Omental fat pad (tissue), 4 donors: ENCODE results near the gene TAF1A. TPM values are rescaled to one million over a fixed set of nuclear protein-coding genes. Genes with fewer than 3 reads are reported as not detected.

Source experiments
- ATAC-seq: fragments of 150-250 bp; one replicate; pipeline ENCODE4 v1.9.1; 2016; ENCODE audit warnings: mild to moderate bottlenecking, moderate library complexity; ENCODE audit not compliant: low FRiP score
- DNase-seq: peaks from one replicate; pipeline ENCODE4 v3.0.0-alpha.2; 2019; ENCODE audit warnings: low spot score
- CTCF ChIP-seq, 3 donors: fragments of 450-650 bp; IDR thresholded peaks; one replicate each; pipeline ENCODE4 v1.5.1; 2016 to 2017; ENCODE audit warnings: antibody characterized with exemption in 3 of 3, mild to moderate bottlenecking in 3 of 3, moderate library complexity in 2 of 3
- total RNA-seq, 4 donors: library from RNA; depleted of rRNA; stranded (reverse); fragments of >200 nt; gene quantifications; one replicate each; pipeline ENCODE4 v1.1.0, GENCODE V29; 2016

TAF1A gene
- total RNA-seq, 4 donors from 2014 or later, result 4.1 to 11.4 (median 8.3) TPM

GRCh38 chr1:222543817-222544216, 45.9 kb downstream of the TAF1A start:
- ATAC-seq, result no peak
- no peak for DNase-seq
- no peak for TF ChIP-seq CTCF (IDR thresholded peaks at IDR 0.05)

GRCh38 chr1:222540598-222540995, 49.1 kb downstream of the TAF1A start:
- TF ChIP-seq CTCF (IDR thresholded peaks at IDR 0.05), result no peak
- DNase-seq, result no peak
- ATAC-seq, result no peak

- DNase-seq (no peak), ATAC-seq (no peak)
- TF ChIP-seq CTCF (IDR thresholded peaks at IDR 0.05), result no peak
These were observed 49.7 kb downstream of the TAF1A start for GRCh38 chr1:222539951-222540597.

- no peak for TF ChIP-seq CTCF (IDR thresholded peaks at IDR 0.05)
- ATAC-seq, result no peak
- no peak for DNase-seq
These were observed 54.3 kb downstream of the TAF1A start for GRCh38 chr1:222535455-222535854.

GRCh38 chr1:222530852-222531251, 58.9 kb downstream of the TAF1A start:
- no peak for TF ChIP-seq CTCF (IDR thresholded peaks at IDR 0.05)
- ATAC-seq, result no peak
- DNase-seq, result no peak

GRCh38 chr1:222529916-222530315, 59.8 kb downstream of the TAF1A start:
- DNase-seq (no peak), ATAC-seq (no peak)
- TF ChIP-seq CTCF (IDR thresholded peaks at IDR 0.05), result no peak

- no peak for DNase-seq
- ATAC-seq, result no peak
- no peak for TF ChIP-seq CTCF (IDR thresholded peaks at IDR 0.05)
These were observed 60.6 kb downstream of the TAF1A start for GRCh38 chr1:222529181-222529580.
